Measurements from ENCODE around the gene LDB3.
"Not testable (repeated sequence)": the region's sequence is repeated elsewhere in the genome, so short reads cannot be mapped to it uniquely, and the experiment has no call there.

Gene LDB3

GRCh38 chr10:86734207-86734988 lies 66.1 kb downstream of the LDB3 start:
- no peak for DNase-seq

- DNase-seq, result not testable (repeated sequence)
Observed at GRCh38 chr10:86735278-86735677, 67.0 kb downstream of the LDB3 start.

- no peak for DNase-seq
Observed at GRCh38 chr10:86742230-86742629, 73.9 kb downstream of the LDB3 start.

GRCh38 chr10:86744067-86744725 lies 75.9 kb downstream of the LDB3 start:
- no peak for DNase-seq

- no peak for DNase-seq
Observed at GRCh38 chr10:86747796-86748581, 79.7 kb downstream of the LDB3 start.

GRCh38 chr10:86749854-86750253 lies 81.5 kb downstream of the LDB3 start:
- no peak for DNase-seq

GRCh38 chr10:86751477-86751876 lies 83.2 kb downstream of the LDB3 start:
- no peak for DNase-seq

GRCh38 chr10:86752311-86752710 lies 84.0 kb downstream of the LDB3 start:
- no peak for DNase-seq

- no peak for DNase-seq
Observed at GRCh38 chr10:86753051-86753450, 84.7 kb downstream of the LDB3 start.

- DNase-seq, result no peak
Observed at GRCh38 chr10:86753638-86754434, 85.5 kb downstream of the LDB3 start.

- no peak for DNase-seq
Observed at GRCh38 chr10:86755454-86755739, 87.1 kb downstream of the LDB3 start.

GRCh38 chr10:86755740-86756510 lies 87.6 kb downstream of the LDB3 start:
- DNase-seq, result peak; percentile 84

GRCh38 chr10:86756511-86757112 lies 88.3 kb downstream of the LDB3 start, which contains the start of gene BMPR1A:
Gene BMPR1A (plus strand): TSS chr10:86756619. CDS start chr10:86876019, 119,400 bp downstream.
- DNase-seq, result no peak

- DNase-seq, result peak; percentile 5
Observed at GRCh38 chr10:86757113-86757972, 89.0 kb downstream of the LDB3 start.

GRCh38 chr10:86758189-86759072 lies 90.1 kb downstream of the LDB3 start:
- DNase-seq, result no peak

GRCh38 chr10:86759073-86759672 lies 90.9 kb downstream of the LDB3 start:
- no peak for DNase-seq

GRCh38 chr10:86763404-86763803 lies 95.1 kb downstream of the LDB3 start:
- no peak for DNase-seq

- no peak for DNase-seq
Observed at GRCh38 chr10:86765548-86765947, 97.2 kb downstream of the LDB3 start.

- no peak for DNase-seq
Observed at GRCh38 chr10:86768412-86769062, 100.2 kb downstream of the LDB3 start.

Data from activated effector memory CD4-positive, alpha-beta T cell treated with Interleukin-2 at 50 U/mL for 16 hours (primary cell).